Measurements from ENCODE around the gene PPFIBP1.
A peak's percentile ranks its signal among the peaks of the same experiment; 100 is the strongest.
"Not testable (repeated sequence)": the region's sequence is repeated elsewhere in the genome, so short reads cannot be mapped to it uniquely, and the experiment has no call there.

The PPFIBP1 gene

GRCh38 chr12:27631813-27632491 is 107.9 kb downstream of the PPFIBP1 start:
- no peak for DNase-seq

DNA sequence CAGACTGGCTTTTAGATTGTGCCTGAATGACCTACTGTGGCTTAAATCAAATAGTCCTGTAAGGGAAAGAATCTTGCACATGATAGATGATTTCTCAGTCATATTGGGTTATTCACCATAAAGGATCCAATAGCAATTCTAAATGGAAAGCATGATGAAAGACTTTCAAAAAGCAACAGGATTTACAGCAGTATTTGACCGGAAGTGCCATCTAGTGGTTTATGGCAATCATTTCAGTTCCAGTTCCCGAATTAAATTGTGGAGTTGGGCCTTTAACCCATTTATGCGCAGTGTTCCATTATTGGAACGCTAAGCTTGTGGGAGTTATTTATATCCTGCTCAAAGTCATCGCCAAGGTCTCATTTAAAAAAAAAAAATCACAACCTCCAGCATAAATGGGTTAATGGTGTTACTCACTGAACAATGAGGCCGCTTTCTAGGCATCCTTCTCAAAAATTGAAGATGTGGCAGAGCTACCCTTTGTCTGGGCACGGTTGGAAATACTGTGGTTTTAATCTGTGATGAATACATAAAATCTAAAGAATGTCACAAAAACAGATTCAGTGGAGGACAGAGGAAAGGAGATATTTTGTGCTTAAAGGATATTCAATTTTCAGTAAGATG is 111.5 kb downstream of the PPFIBP1 start:
- DNase-seq, result no peak

- DNase-seq, result not testable (repeated sequence)
Observed at GRCh38 chr12:27636569-27636968, 112.6 kb downstream of the PPFIBP1 start.

DNA sequence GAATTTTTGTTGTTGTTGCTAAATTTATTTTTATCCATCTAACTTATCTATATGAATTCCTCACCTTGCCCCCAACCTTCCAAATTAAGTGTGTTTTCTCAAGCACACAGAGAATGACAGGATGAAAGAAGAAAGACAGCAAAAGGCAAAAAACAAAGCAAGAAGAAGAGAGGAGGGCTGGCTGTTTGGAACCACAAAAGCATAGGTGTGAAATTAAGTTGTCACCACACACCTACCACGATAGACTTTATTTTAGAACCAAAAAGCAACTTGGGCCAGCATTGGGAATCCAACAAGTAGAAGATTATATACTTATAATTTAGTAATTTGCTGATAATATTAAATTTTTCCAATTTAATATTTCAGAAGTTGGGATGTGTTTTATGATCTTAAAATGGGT is 113.5 kb downstream of the PPFIBP1 start:
- no peak for DNase-seq

GRCh38 chr12:27639265-27639664 is 115.3 kb downstream of the PPFIBP1 start:
- no peak for DNase-seq

GRCh38 chr12:27640566-27641200 is 116.7 kb downstream of the PPFIBP1 start:
- DNase-seq, result not testable (repeated sequence)

- not testable (repeated sequence) for DNase-seq
Observed at GRCh38 chr12:27642361-27642760, 118.4 kb downstream of the PPFIBP1 start.

DNA sequence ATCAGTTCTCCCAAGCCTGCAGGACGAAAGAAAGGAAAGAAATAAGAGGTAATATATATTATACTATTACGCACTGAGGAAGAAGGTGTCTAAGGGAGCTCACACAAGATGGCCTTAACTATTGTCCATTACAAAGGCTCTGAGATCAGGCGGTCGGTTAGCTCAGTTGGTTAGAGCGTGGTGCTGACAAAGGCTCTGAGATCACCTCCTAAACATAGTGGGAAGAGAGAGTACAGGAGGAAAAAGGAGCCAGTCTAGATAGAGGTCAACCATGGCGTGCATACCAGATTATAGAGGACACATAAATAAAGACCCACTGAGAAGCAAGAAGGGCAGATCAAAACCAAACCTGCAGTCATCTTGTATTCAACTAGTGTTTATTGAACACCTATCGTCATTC is 118.9 kb downstream of the PPFIBP1 start:
- DNase-seq, result not testable (repeated sequence)

GRCh38 chr12:27644158-27644845 is 120.3 kb downstream of the PPFIBP1 start:
- no peak for DNase-seq

DNA sequence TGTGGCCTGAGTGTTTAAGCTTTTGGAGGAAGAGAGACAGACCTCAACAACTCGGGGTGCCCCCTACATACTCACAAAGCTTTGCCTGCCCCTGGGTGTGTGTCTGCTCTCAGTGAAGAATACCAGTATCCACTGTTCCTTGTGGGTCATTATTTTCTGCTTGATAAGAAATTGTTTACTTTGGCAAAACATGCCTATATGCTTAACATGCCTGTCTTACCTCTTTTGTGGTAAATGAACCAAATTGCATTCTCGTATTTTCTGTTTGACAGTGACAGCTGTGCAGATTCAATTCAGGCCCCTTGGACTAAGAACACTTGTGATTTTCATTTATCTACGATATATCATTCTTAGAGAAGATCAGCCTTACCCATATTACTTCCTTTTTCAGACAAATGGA is 121.7 kb downstream of the PPFIBP1 start:
- DNase-seq, result no peak

DNA sequence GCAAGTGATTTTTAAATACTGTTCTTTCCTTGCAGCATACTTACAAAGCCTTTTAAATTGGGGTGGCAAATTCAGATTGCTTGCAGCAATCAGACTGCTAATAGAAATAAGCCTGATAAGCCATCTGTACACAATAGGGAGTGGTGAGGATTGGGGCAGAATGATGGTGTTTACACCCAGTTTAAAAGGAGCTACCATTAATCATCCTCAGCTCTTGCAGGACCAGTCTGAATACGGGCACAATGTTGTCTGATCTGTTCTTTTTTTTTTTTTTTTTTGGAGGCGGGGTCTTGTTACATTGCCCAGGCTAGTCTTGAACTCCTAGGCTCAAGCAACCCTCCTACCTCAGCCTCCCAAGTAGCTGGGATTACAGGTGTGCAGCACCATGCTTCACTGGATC is 122.1 kb downstream of the PPFIBP1 start:
- no peak for DNase-seq

DNA sequence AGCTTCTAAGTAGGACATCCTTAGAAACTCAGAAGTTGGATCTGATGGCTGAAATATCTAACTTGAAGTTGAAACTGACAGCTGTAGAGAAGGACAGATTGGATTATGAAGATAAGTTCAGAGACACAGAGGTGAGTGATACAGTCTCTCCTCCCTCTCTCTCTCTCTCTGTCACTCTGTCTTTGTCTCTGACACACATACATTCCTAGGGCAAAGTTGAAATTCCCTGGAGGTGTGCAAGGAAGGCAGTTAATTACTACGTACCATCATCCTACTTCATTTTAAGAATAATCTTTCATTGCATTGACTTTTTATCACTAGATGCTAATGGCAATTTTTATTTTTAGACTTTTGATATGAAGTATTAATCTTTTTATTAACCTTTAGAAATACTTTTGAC is 126.0 kb downstream of the PPFIBP1 start:
- no peak for DNase-seq

- DNase-seq, result no peak
Observed at GRCh38 chr12:27651201-27651600, 127.2 kb downstream of the PPFIBP1 start.

- peak; percentile 43 for DNase-seq
Observed at GRCh38 chr12:27652174-27652763, 128.3 kb downstream of the PPFIBP1 start.

- DNase-seq, result no peak
Observed at GRCh38 chr12:27653661-27654060, 129.7 kb downstream of the PPFIBP1 start.

GRCh38 chr12:27655476-27655875 is 131.5 kb downstream of the PPFIBP1 start:
- not testable (repeated sequence) for DNase-seq

GRCh38 chr12:27657296-27657695 is 133.3 kb downstream of the PPFIBP1 start:
- no peak for DNase-seq

DNA sequence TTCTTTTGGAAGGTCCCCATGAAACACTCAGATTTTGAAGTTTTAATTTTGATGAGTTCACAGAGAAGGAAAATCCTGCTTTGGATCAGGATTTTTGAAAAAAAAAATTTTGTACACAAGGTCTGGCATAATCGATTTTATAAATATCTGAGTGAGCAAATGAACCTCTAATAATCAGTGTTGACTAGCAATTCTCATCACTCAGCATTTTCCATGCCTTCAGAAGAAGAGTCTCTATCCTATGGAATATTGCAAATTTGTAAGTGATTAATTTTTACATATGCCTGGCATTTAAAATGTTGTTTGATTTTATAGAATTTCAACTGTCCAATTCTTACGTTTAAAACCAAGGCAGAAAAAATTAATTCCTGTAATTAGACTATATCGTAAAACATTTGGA is 141.7 kb downstream of the PPFIBP1 start:
- no peak for DNase-seq

DNA sequence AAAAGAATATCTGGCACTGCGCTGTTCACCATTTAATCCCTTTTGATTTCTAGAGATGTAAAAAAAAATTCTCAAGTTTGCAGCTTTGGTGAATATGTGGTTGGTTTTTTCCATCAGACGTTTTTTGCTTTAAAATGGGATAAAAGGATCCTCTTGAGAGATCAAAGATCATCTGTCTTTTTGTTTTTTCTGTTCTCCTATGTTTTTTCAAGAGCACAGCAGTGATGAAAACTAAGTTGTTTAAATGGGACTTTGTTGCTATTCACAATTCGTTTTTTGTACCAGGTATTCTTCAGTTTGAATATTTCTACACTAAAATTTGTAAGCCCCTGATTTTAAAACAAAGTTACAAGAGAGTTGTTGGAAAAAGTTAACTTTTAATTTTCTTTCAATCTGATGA is 142.5 kb downstream of the PPFIBP1 start:
- no peak for DNase-seq

GRCh38 chr12:27667540-27667939 is 143.5 kb downstream of the PPFIBP1 start:
- DNase-seq, result no peak

- no peak for DNase-seq
Observed at GRCh38 chr12:27672051-27672450, 148.0 kb downstream of the PPFIBP1 start.

- no peak for DNase-seq
Observed at GRCh38 chr12:27672643-27673042, 148.6 kb downstream of the PPFIBP1 start.

DNA sequence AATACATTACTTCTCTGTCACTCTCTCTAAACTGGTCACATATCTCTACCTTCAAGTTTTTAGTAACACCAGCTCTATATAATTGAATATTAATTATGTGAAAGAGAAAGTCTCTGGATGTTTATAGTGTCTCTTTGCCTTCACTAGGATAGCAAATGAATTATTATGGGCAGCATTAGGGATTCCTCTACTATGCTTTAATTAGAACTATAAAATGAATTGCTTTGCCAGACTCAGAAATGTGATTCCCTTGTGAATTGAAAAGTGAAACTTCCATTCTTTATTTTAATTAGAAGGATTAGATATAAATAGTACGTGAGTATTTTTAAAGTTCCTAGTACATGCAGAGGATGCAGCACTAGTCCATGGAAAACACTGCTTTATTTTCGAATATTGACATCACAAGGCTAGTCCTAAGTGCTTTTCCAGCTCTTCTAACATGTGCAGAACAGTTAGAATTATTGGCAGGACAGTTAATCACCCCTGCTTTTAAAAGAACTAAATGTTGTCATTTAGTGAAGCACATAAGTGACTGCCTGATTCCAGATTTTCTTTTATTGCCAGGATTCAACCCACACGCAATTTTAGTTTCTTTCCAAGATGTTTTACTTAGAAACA is 149.2 kb downstream of the PPFIBP1 start:
- DNase-seq, result no peak
